NK-92 (cell line): ENCODE data around the gene LIX1.
"Not testable (repeated sequence)": the region's sequence is repeated elsewhere in the genome, so short reads cannot be mapped to it uniquely, and the experiment has no call there.

Experiments used
- DNase-seq: peaks from one replicate; lab custom pipeline; 2025; ENCODE audit not compliant: unreplicated experiment; lab: John Stamatoyannopoulos, UW

Gene LIX1

DNA sequence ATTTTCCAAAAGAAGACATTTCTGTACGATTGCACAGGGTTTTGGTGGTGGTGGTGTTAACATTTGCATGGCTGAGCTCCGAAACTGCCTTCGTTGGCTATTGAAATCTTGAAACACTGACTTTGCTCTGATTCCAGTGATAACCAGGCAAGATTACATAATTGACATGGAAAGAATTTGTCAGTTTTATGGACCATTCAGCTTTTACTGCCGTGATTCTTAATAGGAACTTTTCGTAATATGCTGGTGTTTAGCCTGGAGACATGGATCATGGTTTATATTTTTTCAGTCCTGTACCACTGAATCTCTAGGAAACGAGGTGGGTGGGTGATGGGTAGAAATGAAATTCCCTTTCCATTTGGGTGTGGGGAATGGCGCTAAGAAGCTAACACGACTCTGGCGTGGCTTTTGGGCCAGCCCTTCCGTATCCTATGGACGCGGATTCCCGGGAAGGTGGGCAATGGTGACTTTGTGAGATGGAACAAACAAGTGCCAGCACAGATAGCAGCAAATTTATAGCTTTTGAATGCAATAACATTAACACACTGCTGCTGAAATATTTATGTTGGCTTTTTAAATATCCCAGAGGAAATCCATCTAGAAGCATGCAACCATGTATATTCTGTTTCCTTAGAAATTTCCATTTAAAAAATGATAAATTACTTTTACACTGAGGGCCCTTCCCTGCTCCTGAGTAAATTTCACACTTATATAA lies 36.8 kb downstream of the LIX1 start:
- DNase-seq = no peak

DNA sequence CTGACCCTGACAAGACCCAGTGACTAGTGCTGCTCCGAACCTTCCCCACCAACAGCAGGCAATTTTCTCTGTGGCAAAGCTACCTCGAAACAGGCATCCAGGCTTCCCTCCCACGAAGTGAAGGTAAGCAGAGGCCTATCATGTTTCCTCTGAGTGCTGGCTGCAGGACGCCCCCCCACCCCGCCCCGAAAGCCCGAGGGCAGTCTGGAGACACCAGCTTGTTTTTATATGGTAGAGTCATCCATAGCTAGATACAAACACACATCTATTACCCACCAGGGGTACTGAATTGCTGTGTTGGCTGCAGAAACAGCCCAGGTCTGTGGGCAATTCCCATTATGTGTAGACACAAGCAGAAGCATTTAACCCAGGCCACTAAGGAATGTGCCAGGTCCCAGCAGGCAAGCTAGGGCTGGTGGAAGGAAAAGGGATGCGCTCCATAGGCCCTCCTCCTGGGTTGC lies 40.4 kb downstream of the LIX1 start:
- no peak for DNase-seq

DNA sequence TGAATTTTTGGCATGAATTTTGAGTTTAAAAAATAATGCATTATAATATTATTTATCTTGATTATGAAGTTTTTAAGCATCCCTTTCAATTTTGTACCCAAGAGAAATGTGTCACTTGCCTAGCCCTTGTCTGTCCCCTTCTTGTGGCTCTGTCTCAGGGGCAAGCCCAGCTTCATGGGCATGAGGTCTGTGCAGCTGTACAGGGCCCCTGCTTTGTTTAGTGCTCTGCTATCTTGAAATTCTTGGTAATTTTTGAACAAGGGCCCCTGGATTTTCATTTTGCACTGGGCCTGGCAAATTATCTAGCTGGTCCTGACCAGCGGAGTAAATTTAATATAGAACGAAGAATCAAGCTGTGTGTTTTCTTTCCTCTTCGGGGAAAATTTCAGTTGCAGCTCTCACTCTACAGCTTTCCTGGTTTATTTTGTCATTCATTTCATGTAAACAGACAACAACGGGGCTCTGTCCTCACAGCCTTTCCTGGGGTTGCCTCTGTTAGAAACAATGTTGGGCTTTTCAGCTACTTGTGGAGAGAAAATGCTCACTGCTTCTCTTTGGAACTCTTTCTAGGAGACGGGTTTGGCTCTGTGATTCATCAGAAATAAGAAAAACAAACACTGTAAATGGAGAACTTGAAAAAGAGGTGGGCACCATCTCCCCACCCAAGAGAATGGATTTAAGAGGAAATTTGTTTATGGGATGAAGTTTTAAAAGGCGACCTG lies 41.1 kb downstream of the LIX1 start:
- DNase-seq = no peak

DNA sequence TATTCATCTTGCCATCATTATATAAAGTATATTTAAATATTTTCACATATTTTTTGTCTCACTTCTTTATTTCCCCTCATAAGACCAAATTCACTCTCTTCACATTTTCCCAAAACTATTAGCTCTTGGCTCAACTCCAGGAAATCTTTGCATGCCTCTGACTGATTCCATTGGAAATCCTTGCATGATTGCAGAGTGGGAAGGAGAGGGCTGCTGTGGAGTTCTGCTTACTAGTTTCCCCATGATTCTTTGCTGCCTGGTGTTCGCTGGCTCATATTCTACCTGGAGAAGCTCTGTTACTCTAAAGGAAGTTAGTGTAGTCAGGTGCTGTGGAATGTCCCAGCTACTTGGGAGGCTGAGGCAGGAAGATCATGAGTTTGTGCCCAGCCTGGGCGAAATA lies 41.9 kb downstream of the LIX1 start:
- DNase-seq = no peak

DNA sequence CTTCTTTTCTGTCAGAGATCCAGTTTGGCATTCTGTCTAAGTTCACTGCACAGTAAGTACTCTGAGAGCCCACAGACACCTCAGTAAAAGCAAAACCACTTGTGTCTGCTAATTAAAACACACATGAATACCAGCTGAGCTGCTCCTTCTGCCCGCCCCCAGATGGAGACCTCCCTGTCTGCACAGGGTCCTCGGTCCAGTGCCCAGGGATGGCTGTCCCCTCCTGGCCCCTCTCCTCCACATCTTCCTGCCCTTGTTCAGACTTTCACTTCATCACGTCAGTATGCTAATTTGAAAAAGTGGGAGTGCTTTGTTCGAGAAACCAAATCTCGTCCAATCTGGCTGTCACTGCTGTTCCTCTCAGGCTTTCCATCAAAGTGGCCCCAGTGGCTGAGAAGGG lies 43.5 kb downstream of the LIX1 start:
- no peak for DNase-seq

DNA sequence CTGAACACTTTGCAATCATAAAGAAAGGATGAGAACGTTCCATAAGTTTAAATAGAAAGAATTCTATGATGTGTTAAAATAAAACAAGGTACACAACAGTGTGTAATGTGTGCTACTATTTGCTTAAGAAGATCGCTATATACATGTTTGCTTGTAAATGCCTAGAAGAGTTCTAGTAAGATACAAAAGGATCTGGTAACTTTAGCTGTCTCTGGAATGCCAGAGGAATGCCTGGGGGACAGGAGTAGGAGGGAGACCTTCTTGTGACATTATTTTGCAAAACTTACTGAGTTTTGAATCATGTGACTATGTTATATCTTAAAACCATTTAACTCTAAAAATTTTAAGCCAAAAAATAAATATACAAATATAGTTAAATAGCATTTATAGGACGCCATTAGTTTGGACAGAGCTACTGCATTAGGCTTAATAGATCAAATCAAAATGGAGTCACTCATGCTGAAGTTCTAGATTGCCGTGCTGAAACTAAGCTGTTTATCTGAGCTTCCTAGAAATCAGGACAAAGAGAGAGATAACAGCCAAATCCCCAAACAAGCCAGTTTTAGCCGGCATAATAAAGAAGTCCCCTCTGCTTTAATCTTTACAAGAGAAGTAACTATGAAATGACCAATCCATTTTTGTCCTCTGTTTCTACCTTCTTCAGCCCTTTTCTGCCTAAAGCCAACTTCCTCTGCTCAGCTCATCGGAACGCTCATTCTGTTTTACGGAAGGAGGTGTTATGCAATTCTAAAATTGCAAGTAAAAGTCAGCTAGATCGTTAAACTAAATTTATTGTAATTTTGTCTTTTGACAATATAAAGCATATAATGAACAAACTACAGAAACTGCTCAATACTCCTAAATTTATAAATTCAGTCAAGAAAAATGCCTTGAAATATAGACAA lies 44.8 kb downstream of the LIX1 start:
- no peak for DNase-seq

DNA sequence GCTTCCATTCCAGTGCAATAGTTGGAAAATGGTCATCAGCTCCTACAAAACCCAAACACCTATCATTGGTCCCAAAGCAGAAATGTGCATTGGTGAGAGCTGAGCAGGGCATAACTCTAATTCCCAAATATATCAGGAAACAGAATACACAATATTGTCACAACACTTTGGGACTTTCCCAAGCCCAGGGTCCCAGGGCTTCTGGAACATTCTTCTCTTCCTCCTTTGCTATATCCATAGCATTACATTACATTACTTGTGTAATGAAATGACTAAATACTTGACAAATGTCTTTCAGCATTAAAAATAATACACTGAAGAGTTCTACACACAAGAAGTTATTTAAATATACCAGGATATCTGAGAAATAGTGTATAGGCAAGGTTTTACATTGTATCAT lies 45.6 kb downstream of the LIX1 start:
- DNase-seq = no peak

DNA sequence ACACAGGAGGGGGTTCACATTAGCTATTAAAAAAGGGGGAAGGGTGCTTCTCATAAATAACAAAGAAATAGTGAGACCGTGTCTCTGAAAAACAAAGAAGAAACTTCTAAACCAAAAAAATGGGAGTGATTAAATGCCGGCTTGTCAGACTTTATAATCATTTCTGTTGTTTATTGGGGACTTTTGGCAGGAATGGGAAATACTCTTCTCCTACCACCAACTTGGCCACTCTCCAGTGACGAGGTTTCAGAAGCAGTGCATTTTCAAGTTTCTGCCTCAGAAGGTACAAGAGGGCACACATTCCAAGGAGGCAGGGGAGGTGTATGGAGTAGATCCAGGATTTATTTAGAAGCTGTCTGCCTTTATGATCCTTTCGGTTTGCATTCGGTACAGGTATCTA lies 46.2 kb downstream of the LIX1 start:
- no peak for DNase-seq

DNA sequence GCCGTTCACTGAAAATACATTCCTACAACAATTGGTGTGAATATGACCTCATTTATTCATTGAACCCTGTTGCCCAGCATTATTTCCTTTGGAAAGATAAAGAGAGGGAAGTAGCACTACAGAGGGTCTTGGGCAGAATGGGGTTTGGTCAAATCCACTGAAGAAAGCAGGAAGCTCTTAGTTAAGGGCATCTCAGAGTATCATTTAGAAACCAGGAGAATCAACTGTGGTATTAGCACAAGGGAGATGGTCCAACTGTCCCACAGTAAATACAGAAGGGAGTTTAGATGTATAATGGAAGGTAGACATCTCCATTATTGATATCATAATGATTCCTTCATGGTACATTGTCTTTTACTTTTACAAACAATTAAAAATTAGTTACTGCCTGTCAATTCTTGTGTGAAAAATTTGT lies 47.1 kb downstream of the LIX1 start:
- no peak for DNase-seq

DNA sequence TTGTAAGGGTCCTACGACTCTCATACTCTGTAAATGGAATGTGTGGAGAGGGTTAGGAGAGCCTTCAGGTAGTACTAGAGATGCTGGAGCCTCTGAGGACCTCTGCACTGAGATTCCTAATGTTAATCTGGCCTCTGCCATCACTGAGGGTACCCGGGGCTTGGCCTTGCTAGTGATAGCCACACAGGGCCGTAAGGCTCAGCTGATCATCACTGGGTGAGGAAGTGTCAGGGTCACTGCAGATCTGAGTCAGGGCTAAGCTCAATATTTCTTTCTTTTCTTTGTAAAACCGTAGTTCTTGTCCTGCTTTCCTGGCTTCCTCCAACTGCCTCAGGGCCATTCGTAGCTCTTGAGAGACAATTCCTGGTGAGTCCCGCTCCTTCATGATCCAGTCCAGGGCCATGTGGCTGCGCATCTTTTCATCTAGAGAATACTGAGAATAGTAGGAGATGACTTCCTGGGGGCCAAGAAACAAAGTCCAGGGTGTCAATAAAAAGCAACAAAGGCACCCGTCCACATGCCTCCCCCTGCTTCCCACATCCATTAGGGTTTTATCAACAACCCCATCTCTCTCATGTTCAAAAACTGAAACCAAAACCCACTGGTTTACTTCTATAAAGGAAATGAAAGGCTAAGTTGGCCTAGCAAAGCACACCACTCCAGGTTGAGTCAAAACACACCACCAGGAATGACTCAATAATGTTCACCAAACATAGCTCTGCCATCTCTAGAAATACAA lies 47.7 kb downstream of the LIX1 start:
- DNase-seq = no peak

DNA sequence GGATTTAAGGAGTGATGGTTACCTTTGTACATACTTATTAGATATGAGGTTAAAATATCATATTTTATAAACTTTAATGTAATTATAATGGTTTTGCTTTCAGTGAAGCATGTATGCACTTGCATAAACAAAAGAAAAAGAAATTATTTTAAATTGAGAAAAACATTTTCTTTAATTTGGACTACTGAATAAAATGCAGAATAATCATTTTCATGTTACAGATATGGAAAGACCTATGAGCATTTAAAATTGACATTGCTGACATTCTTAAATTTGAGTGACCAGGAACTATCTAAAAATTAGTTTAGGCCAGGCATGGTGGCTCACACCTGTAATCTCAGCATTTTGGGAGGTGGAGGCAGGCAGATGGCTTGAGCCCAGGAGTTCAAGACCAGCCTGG lies 49.2 kb downstream of the LIX1 start:
- no peak for DNase-seq

DNA sequence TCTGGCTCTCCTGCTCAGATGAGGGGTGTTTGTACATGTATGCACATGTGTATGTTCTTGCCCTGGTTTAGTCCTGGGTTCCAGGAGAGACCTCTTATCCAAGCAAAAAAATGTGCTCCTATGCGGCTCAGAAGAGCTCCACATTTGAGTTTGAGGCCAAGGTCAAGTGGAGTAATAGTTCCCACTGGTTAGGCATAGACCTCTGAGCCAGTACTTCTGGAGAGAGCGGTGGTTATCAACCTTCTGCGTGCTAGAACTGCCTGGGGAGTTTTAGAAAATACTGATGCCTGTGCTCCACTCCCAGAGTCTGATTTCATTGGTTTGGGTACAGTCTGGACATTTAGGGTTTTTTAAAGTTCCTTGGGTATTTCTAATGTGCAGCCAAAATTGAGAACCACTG lies 51.5 kb downstream of the LIX1 start:
- no peak for DNase-seq

DNA sequence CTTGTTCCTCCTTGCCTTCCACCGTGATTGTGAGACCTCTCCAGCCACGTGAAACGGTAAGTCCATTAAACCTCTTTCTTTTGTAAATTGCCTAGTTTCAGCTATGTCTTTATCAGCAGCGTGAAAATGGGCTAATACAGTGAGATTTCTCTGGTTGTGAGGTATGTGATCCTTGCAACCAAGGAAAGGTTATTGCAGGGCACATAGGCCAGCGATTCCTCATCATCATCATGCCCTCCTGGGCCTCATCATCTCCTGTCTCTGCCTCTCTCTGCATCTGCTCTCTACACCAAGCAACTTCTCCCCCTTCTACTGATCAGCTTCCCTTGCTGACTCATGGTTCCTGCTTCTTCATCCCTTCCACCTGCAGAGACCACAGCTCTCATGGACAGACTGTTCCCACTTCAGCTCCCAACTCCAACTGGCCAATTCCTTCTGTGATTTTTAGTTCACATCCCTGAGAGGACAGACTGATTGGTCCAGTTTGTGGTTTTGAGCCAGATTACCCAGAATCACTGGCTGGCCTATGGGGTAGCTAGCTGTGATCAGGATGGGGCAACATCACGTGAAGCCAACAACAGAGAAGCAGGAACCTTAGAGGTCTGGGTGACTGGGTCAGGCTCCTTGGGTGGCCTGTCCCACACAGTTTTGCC lies 53.1 kb downstream of the LIX1 start:
- no peak for DNase-seq

DNA sequence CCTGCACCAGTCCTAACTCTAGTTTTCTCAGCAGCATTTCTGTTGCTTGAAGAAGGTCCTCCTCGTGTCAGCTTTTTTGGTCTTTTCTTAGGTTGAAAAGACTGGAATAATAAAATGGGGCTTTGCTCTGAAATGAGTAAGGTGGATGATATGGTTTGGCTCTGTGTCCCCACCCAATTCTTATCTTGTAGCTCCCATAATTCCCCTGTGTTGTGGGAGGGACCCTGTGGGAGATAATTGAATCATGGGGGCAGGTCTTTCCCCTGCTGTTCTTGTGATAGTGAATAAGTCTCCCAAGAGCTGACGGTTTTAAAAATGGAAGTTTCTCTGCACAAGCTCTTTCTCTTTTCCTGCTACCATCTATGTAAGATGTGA lies 53.6 kb downstream of the LIX1 start:
- no peak for DNase-seq

DNA sequence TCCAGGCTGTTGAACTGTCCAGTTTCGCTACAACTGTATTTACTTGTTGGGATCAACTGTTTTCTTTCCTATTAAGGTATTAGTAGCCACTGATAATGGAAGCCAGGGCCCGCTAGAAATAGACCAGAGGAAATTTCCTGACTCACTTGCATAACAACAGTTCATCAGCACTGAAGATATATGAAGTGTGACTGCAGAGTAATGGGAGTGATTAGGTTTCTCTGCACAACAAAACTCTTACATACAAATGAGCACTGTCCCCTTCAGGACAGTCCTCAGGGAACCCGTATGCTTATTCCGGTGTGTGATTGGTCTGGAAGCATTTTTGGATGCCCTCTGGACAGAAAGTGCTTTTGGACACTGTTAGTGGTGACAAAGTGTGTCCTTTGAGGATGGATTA lies 55.3 kb downstream of the LIX1 start:
- DNase-seq = no peak

DNA sequence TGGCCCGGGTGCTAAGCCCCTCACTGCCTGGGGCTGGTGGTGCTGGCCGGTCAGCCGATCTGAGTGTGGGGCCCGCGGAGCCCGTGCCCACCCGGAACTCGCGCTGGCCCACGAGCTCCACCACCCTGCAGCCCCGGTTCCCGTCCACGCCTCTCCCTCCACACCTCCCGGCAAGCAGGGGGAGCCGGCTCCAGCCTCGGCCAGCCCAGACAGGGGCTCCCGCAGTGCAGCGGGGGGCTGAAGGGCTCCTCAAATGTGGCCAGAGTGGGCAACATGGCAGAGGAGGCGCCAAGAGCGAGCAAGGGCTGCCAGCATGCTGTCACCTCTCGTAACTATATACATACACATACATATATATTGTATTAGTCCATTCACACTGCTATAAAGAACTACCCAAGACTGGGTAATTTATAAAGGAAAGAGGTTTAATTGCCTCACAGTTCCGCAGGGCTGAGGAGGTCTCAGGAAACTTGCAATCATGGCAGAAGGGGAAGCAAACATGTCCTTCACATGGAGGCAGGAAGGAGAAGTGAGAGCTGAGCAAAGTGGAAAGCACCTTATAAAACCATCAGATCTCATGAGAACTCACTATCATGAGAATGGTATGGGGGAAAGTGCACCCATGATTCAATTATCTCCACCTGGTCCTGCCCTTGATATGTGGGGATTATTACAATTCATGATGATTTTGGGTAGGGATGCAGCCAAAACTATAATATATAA lies 56.8 kb downstream of the LIX1 start:
- no peak for DNase-seq

DNA sequence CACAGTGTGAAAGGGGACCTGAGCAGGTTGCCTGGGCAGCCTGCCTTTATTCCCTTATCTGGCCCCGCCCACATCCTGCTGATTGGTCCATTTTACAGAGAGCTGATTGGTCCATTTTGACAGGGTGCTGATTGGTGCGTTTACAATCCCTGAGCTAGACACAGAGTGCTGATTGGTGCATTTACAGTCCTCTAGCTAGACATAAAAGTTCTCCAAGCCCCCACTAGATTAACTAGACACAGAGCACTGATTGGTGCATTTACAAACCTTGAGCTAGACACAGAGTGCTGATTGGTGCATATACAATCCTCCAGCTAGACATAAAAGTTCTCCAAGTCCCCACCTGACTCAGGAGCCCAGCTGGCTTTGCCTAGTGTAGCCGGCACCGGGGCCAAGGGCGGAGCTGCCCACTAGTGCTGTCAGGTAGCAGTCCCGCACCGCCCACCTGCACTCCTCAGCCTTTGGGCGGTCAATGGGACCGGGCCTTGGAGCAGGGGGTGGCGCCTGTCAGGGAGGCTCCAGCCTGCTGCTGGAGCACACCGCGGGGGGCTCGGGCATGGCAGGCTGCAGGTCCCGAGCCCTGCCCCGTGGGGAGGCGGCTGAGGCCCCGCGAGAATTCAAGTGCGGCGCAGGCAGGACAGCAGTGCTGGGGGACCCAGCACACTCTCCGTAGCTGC lies 57.5 kb downstream of the LIX1 start:
- not testable (repeated sequence) for DNase-seq

DNA sequence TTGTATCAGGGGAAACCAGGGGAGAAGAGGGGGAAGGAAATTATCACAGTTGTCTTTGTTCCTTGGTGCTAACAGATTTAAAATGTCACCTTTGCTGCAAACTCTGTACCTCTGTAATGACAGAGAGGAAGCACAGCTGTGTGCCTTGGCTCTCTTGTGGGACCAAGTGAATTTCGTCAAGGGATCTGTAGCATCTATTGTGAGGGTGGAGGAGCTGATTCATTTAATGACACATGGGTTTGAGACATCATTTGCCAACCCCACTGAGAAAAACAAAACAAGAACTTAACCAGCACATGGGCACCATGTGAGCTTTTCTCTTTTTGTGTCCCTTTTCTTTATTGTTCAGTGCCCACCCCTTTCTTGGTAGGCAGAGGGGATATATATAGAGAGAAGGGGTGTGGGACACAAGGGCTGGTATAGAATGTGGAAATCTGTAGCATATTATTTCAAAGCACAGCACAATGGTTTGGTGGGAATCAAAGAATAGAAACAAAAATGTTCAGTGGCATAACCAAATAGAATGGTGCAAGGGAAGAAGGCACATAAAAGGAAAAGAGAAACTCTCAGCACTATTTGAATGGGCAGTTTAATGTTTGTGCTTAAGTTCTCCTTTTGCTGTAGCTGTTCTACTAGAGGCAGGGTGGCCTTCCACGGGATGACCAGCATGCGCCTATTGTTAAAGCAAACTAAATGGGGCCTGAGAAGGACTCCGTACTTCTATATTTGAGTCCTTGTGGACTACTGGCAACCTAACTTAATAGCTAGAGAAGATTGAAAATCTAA lies 63.3 kb downstream of the LIX1 start:
- no peak for DNase-seq

DNA sequence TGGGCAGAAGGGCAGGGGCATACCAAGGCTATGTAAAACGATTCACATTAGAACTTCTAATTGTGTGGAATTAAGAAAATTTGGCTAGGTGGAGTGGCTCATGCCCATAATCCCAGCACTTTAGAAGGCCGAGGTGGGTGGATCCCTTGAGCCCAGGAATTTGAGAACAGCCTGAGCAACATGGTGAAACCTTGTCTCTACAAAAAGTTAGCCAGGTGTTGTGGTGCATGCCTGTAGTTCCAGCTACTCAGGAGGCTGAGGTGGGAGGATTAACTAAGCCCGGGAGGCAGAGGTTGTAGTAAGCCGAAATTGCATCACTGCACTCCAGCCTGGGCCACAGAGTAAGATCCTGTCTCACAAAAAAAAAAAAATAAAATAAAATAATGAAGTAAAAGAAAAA lies 65.2 kb downstream of the LIX1 start:
- DNase-seq = no peak
